Stimulated activated CD8-positive, alpha-beta memory T cell treated with anti-CD3 and anti-CD28 coated beads, Interleukin-12 subunit alpha, Interleukin-12 subunit beta, amount 100 ng/mL, for 24 hours (primary cell): ENCODE data around the gene TAS2R39.
"Not testable (repeated sequence)": the region's sequence is repeated elsewhere in the genome, so short reads cannot be mapped to it uniquely, and the experiment has no call there.

ENCODE experiments used
- DNase-seq: peaks from one replicate; pipeline ENCODE4 v3.0.0-alpha.2; 2020; ENCODE audit errors: extremely low read depth

TAS2R39 gene

GRCh38 chr7:143183024-143183423, at the start of gene TAS2R39:
Gene TAS2R39, plus strand, starts transcription at chr7:143183419. Its CDS starts 0 bp downstream, at chr7:143183419.
- no peak for DNase-seq

GRCh38 chr7:143147070-143147469, 36.1 kb upstream of the TAS2R39 start:
- DNase-seq: no peak

GRCh38 chr7:143148050-143148449, 35.2 kb upstream of the TAS2R39 start:
- no peak for DNase-seq

GRCh38 chr7:143148651-143149050, 34.6 kb upstream of the TAS2R39 start:
- no peak for DNase-seq

GRCh38 chr7:143150696-143151095, 32.5 kb upstream of the TAS2R39 start:
- DNase-seq: not testable (repeated sequence)

- not testable (repeated sequence) for DNase-seq
Measured at GRCh38 chr7:143158617-143159016, 24.6 kb upstream of the TAS2R39 start.

GRCh38 chr7:143171697-143172096, 11.5 kb upstream of the TAS2R39 start:
- DNase-seq: no peak

GRCh38 chr7:143172354-143172753, 10.9 kb upstream of the TAS2R39 start:
- DNase-seq: no peak

- DNase-seq: no peak
Measured at GRCh38 chr7:143176128-143176527, 7.1 kb upstream of the TAS2R39 start.

GRCh38 chr7:143177374-143178119, 5.7 kb upstream of the TAS2R39 start:
- DNase-seq: no peak

GRCh38 chr7:143180771-143181170, 2.4 kb upstream of the TAS2R39 start:
- not testable (repeated sequence) for DNase-seq

GRCh38 chr7:143181349-143181748, 1.9 kb upstream of the TAS2R39 start:
- no peak for DNase-seq

GRCh38 chr7:143185551-143185950, 2.3 kb downstream of the TAS2R39 start:
- DNase-seq: no peak

- DNase-seq: no peak
Measured at GRCh38 chr7:143188994-143189393, 5.8 kb downstream of the TAS2R39 start.

GRCh38 chr7:143193880-143194279, 10.7 kb downstream of the TAS2R39 start:
- no peak for DNase-seq

GRCh38 chr7:143199040-143199439, 15.8 kb downstream of the TAS2R39 start:
- DNase-seq: no peak

- DNase-seq: no peak
Measured at GRCh38 chr7:143202161-143202560, 18.9 kb downstream of the TAS2R39 start.

- DNase-seq: no peak
Measured at GRCh38 chr7:143203386-143203785, 20.2 kb downstream of the TAS2R39 start.

GRCh38 chr7:143205560-143206293, 22.5 kb downstream of the TAS2R39 start:
- no peak for DNase-seq

GRCh38 chr7:143210541-143210940, 27.3 kb downstream of the TAS2R39 start:
- no peak for DNase-seq

- not testable (repeated sequence) for DNase-seq
Measured at GRCh38 chr7:143213478-143213877, 30.3 kb downstream of the TAS2R39 start.

- DNase-seq: no peak
Measured at GRCh38 chr7:143214789-143215679, 31.8 kb downstream of the TAS2R39 start.
